Stimulated activated CD8-positive, alpha-beta memory T cell treated with anti-CD3 and anti-CD28 coated beads, Interleukin-4, amount 100 ng/mL, for 1 hour (primary cell): Measurements from ENCODE around the gene HIPK1.
"Not testable (repeated sequence)": the region's sequence is repeated elsewhere in the genome, so short reads cannot be mapped to it uniquely, and the experiment has no call there.

Experiments
- DNase-seq, 2 donors: peaks; one replicate each; pipeline ENCODE4 v3.0.0-alpha.2; 2020; ENCODE audit warnings: low read depth in 2 of 2, low spot score in 1 of 2

The HIPK1 gene

GRCh38 chr1:114009393-114009792, 80.3 kb downstream of the HIPK1 start:
- DNase-seq = no peak

- no peak for DNase-seq
Measured at GRCh38 chr1:114010433-114011184, 81.5 kb downstream of the HIPK1 start.

- DNase-seq = no peak
Measured at GRCh38 chr1:114011796-114012195, 82.7 kb downstream of the HIPK1 start.

- DNase-seq = no peak
Measured at GRCh38 chr1:114015075-114015474, 86.0 kb downstream of the HIPK1 start.

- not testable (repeated sequence) for DNase-seq
Measured at GRCh38 chr1:114019724-114020123, 90.6 kb downstream of the HIPK1 start.

- no peak for DNase-seq
Measured at GRCh38 chr1:114021665-114022099, 92.6 kb downstream of the HIPK1 start.

- no peak for DNase-seq
Measured at GRCh38 chr1:114022877-114023276, 93.8 kb downstream of the HIPK1 start.

GRCh38 chr1:114023377-114023776, 94.3 kb downstream of the HIPK1 start:
- no peak for DNase-seq

GRCh38 chr1:114024049-114024448, 94.9 kb downstream of the HIPK1 start:
- DNase-seq = no peak

- no peak for DNase-seq
Measured at GRCh38 chr1:114025609-114026401, 96.7 kb downstream of the HIPK1 start.

GRCh38 chr1:114026797-114027196, 97.7 kb downstream of the HIPK1 start:
- DNase-seq = no peak
